Mesothelial cell of epicardium (in vitro differentiated cells): Measurements from ENCODE around the gene KATNAL2. TPM values are rescaled to one million over a fixed set of nuclear protein-coding genes. Genes with fewer than 3 reads are reported as not detected.
"Not testable (repeated sequence)": the region's sequence is repeated elsewhere in the genome, so short reads cannot be mapped to it uniquely, and the experiment has no call there.

Experiments used
- DNase-seq, 2 experiments: peaks; one replicate each; pipeline ENCODE4 v3.0.0; 2021; ENCODE audit warnings: low spot score in 2 of 2; ENCODE audit not compliant: unreplicated experiment in 2 of 2
- H3K27ac Mint-ChIP-seq: 2 replicates; pipeline ENCODE4 v1.8.0; 2021; ENCODE audit warnings: mixed read lengths
- H3K27me3 Mint-ChIP-seq: 2 replicates; pipeline ENCODE4 v1.8.0; 2021; ENCODE audit warnings: low read depth, mixed read lengths
- H3K36me3 Mint-ChIP-seq: 2 replicates; pipeline ENCODE4 v1.8.0; 2021; ENCODE audit warnings: mixed read lengths
- H3K4me1 Mint-ChIP-seq: 2 replicates; pipeline ENCODE4 v1.8.0; 2021; ENCODE audit warnings: mixed read lengths
- H3K4me3 Mint-ChIP-seq: 2 replicates; pipeline ENCODE4 v1.8.0; 2021; ENCODE audit warnings: mild to moderate bottlenecking, moderate library complexity, mixed read lengths
- H3K9me3 Mint-ChIP-seq: 2 replicates; pipeline ENCODE4 v1.8.0; 2021; ENCODE audit warnings: mixed read lengths
- total RNA-seq: library from RNA; stranded (reverse); gene quantifications from 3 replicates; pipeline ENCODE4 v1.2.1, GENCODE V29; 2021
- TF ChIP-seq, protein P1 (sequence below): fragments of 200-600 bp; sonication (generic); IDR thresholded peaks from one replicate; pipeline ENCODE4 v1.5.0; 2021; ENCODE audit warnings: antibody characterized with exemption; ENCODE audit not compliant: unreplicated experiment

KATNAL2 gene
- total RNA-seq, 1 donor from 2014 or later: 8.9 TPM

DNA sequence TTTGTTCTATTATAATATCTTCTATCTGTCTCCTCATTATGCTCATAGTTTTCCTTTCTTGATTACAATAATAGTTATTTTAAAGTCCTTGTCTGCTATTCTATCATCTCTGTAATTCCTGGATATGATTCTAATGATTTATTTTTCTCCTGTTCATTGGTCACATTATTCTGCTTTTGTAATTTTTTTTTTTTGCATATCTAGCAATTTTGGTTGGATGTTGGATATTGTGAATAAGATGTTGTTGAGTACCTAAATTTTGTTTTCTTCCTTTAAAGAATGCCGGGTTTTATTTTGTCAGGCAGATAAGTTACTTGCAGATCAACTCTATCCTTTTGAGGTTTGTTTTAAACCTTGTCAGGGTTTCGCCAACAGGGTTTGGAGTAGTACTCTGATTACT, 25.2 kb downstream of the KATNAL2 start:
- Mint-ChIP-seq H3K4me1 (peaks cover 13% of the 10 kb centered on the region), H3K27me3 (no peaks in the 10 kb centered on the region), H3K36me3 (no peaks in the 10 kb centered on the region), H3K9me3 (no peaks in the 10 kb centered on the region), H3K27ac (no peak overlapping the region), H3K4me3 (no peak overlapping the region)
- no peak for DNase-seq
- TF ChIP-seq, protein P1, sequence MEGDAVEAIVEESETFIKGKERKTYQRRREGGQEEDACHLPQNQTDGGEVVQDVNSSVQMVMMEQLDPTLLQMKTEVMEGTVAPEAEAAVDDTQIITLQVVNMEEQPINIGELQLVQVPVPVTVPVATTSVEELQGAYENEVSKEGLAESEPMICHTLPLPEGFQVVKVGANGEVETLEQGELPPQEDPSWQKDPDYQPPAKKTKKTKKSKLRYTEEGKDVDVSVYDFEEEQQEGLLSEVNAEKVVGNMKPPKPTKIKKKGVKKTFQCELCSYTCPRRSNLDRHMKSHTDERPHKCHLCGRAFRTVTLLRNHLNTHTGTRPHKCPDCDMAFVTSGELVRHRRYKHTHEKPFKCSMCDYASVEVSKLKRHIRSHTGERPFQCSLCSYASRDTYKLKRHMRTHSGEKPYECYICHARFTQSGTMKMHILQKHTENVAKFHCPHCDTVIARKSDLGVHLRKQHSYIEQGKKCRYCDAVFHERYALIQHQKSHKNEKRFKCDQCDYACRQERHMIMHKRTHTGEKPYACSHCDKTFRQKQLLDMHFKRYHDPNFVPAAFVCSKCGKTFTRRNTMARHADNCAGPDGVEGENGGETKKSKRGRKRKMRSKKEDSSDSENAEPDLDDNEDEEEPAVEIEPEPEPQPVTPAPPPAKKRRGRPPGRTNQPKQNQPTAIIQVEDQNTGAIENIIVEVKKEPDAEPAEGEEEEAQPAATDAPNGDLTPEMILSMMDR: no peak

DNA sequence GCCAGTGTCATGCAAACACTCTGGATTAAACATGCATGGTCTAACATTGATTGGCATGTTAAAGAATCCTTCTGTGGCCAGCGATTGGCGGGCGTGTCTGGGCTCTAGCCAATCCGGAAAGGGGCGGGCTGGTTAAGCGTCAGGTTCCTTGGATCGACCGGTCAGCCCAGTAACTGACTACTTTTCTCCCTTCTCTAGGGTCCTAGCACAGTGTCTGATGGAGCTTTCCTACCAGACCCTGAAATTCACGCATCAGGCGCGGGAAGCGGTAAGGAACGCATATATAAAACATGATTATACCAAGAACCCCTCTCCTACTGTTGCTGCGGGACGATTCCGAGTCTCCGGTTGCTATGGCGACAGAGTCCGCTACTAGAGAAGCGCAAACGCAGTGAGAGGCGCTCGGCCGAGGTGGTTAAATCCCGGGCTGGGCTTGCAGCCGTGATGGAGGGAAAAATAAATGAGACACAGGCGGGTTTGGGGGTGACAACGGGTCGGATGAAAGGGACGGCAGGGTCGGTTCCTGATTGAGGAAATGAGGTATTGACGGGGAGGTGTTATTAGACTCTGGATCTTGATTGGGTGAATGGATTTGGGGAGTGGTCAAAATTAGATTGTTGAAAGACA, 29.4 kb downstream of the KATNAL2 start:
- Mint-ChIP-seq H3K27me3 (no peaks in the 10 kb centered on the region), H3K36me3 (no peaks in the 10 kb centered on the region), H3K4me3 (no peak overlapping the region), H3K9me3 (no peaks in the 10 kb centered on the region), H3K27ac (no peak overlapping the region), H3K4me1 (no peaks in the 10 kb centered on the region)
- TF ChIP-seq, protein P1: no peak
- peak; percentile 75 to 84 for DNase-seq

DNA sequence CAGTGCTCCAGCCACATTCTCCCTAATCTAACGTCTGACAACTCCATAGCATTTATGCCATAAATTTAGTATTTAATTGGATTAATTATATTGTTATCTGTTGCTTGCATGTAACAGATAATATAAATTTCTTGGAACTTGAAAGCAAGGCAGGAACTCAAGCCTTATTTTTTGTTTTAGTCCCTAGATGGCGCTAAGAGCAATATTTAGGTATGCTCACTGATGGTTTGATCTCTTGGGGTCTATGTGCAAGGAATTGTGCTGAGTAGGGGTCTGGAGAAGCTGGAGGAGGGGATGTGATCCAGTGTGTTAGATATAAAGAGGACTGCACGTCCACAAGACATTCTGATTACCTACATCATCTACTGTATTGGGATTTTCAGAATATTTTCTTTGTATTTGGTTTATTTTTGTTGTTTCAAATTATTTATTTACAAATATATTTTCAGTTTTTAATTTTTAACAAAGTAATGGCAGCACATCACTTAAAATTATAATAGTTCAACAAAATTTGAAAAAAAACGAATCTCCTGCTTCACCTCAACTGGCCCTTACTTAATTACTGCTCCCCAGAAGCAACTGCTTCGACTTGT, 32.8 kb downstream of the KATNAL2 start:
- no peak overlapping the region for H3K4me3 Mint-ChIP-seq
- no peaks in the 10 kb centered on the region for H3K27me3 Mint-ChIP-seq
- no peaks in the 10 kb centered on the region for H3K9me3 Mint-ChIP-seq
- no peaks in the 10 kb centered on the region for H3K36me3 Mint-ChIP-seq
- DNase-seq: no peak
- no peaks in the 10 kb centered on the region for H3K4me1 Mint-ChIP-seq
- no peak overlapping the region for H3K27ac Mint-ChIP-seq
- TF ChIP-seq, protein P1: peak; percentile 33

DNA sequence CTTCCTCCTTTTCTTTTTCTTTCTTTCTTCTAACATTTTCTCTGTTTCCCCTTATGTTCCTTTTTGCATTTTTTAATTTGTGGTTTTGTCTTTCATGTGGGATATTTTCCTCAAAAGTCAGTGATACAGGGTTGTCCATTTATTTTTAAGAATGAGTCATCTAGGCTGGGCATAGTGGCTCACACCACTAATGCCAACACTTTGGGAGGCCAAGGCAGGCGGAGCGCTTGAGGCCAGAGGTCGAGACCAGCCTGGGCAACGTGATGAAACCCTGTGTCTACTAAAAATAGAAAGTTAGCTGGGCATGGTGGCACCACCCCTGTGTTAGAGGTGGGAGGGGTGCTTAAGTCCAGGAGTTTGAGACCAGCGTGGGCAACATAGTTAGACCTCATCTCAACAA, 35.8 kb downstream of the KATNAL2 start:
- H3K27ac Mint-ChIP-seq: no peak overlapping the region
- H3K36me3 Mint-ChIP-seq: no peaks in the 10 kb centered on the region
- no peaks in the 10 kb centered on the region for H3K4me1 Mint-ChIP-seq
- no peaks in the 10 kb centered on the region for H3K9me3 Mint-ChIP-seq
- TF ChIP-seq, protein P1: no peak
- no peak for DNase-seq
- H3K27me3 Mint-ChIP-seq: no peaks in the 10 kb centered on the region
- H3K4me3 Mint-ChIP-seq: no peak overlapping the region

DNA sequence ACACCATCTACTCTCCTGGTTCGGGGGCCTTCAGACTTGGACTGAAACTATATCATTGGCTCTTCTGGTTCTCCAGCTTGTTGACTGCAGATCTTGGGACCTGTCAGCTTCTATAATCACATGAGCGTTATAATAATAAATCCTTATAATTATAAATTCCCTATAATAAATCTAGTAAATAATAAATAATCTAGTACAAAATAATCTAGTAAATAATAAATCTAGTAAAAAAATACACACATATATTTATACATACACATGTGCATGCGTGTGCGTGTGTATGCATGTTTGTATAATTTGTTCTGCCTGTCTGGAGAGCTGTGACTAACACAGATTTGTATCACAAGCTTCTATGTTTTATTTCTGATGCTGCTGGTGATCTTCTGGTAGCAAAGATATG, 40.8 kb downstream of the KATNAL2 start:
- Mint-ChIP-seq H3K27me3 (no peaks in the 10 kb centered on the region), H3K4me1 (no peaks in the 10 kb centered on the region), H3K36me3 (peaks cover 11% of the 10 kb centered on the region), H3K4me3 (no peak overlapping the region), H3K27ac (no peak overlapping the region), H3K9me3 (peaks cover 17% of the 10 kb centered on the region)
- TF ChIP-seq, protein P1: no peak
- DNase-seq: no peak

DNA sequence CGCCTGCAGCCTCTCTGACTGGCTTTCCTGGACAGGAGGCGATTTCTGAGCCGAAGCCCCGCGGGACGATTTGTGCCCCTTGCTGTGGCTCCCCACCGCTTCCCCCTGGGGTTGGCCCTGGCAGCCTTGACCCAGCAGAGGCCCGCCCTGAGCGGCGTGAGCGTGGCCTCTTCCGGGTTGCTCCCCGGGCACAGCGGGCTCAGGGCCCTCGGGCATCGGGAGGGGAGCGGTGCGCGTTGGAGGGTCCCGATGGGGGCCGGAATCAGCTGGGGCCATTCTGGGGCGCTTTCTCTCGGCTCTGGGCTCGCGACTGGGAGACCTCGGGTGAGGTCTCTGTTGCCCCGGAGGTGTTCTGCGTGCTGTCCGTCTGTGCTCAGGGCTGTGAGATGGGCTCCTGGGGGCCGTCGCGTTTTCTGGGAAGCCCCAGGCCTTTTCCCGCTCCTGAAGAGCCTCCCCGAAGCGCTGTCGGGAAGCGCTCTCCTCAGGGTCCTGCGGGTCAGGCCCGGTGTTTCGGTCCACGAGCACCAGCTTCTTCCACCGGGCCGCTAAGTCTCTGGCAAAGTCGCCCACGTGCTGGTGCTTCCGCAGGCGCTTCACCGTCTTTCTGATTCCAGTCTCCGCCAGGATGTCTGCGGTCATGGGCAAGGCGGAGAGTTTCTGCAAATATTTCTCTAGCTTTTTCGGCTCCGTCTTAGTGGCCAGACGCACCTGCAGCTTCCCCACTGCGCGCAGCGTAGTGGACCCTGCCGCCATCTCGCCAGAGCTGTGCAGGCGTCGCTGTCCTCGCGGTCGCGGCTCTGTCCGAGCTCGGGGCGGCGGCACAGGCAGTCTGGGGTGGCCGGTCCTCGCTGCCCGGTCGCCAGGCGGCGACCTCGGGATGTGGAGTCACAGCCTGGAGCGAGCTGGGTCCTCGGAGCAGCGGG, 46.5 kb downstream of the KATNAL2 start:
- Mint-ChIP-seq H3K9me3 (peaks cover 17% of the 10 kb centered on the region), H3K36me3 (peaks cover 11% of the 10 kb centered on the region)
- DNase-seq, H3K4me1 Mint-ChIP-seq, H3K27me3 Mint-ChIP-seq, H3K4me3 Mint-ChIP-seq, H3K27ac Mint-ChIP-seq: not testable (repeated sequence)

DNA sequence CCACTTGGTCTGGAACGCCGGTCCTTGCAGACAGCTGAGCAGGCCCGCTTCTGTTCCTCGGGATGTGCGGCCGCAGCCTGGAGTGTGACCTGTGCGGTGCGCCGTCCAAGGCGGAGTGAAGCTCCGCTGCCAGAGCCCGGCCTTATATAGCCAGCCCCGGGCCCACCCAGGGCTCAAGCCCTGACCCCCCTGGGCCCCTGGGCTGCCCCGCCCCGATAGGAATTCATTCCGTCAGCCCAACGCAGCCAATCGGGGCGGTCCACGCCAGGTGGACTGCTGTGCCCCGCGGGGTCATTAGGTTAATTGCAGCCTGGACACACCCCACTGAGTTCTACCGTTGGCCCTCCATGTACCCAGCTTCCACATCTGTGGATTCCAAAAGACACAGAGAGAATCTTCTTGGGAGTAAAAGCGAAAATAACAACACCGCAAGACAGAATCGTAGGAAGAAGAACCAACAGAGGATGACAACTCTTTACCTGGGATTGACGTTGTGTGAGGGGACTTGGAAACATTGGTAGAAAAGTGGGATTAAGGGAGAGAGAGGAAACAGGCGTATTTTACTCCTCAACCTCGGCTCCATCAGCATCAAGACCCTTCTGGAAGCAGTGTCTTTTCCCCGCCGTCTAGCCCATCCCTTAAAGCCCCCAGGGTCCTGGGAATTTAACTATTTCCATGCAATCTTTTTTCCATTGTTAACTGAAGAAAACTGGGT, 47.3 kb downstream of the KATNAL2 start:
- H3K27ac Mint-ChIP-seq, H3K27me3 Mint-ChIP-seq, H3K4me1 Mint-ChIP-seq, DNase-seq, H3K4me3 Mint-ChIP-seq: not testable (repeated sequence)
- Mint-ChIP-seq H3K9me3 (peaks cover 17% of the 10 kb centered on the region), H3K36me3 (peaks cover 11% of the 10 kb centered on the region)

DNA sequence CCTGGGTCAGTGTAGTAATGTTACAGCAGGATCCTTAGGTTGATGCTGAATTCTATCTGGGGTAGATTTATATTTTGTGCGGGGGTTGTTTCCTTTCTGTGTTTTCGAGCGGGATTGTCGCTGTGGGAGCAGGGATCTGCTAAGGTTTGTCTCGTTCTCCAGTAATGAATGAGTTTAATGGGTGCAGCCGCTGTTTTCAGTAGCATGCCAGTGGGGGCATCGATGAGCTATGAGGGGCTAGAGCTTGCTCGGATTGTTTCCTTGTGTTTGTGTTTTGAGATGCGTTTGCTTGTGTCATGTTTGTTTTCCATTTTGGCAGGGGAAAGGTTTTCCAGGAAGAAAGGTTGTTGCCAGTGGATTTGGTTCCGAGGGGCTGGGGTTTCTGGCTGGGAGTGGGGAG, 48.9 kb downstream of the KATNAL2 start:
- H3K36me3 Mint-ChIP-seq, DNase-seq, H3K4me3 Mint-ChIP-seq, H3K9me3 Mint-ChIP-seq, H3K27me3 Mint-ChIP-seq, H3K4me1 Mint-ChIP-seq, H3K27ac Mint-ChIP-seq: not testable (repeated sequence)
